OCI-LY3 (cell line): ENCODE results near the gene VIPR2.

Experiments
- CTCF ChIP-seq: fragments of 200-600, 300-600 bp; sonication (generic); IDR thresholded peaks from 2 replicates; pipeline ENCODE4 v1.5.1; 2014; ENCODE audit warnings: antibody characterized with exemption, low read length, low read depth
- EZH2phosphoT487 ChIP-seq: fragments of 200-600 bp; shearing (Covaris generic); IDR thresholded peaks from 2 replicates; pipeline ENCODE4 v1.6.1; 2018; ENCODE audit warnings: antibody characterized with exemption, mixed run types, low read depth

GRCh38 chr7:159083001-159083697 lies 61.5 kb downstream of the VIPR2 start:
- TF ChIP-seq CTCF (no peak), EZH2phosphoT487 (no peak)
